GM20000 (cell line): ENCODE measurements around the gene TRAF3.

Source experiments
- DNase-seq: peaks from one replicate; pipeline ENCODE4 v3.0.0; 2012; ENCODE audit warnings: low spot score
- CTCF ChIP-seq: IDR thresholded peaks from 2 replicates; pipeline ENCODE4 v1.5.1; 2012; ENCODE audit warnings: mild to moderate bottlenecking, control low read depth; ENCODE audit errors: extremely low read depth, missing control alignments

TRAF3 gene

DNA sequence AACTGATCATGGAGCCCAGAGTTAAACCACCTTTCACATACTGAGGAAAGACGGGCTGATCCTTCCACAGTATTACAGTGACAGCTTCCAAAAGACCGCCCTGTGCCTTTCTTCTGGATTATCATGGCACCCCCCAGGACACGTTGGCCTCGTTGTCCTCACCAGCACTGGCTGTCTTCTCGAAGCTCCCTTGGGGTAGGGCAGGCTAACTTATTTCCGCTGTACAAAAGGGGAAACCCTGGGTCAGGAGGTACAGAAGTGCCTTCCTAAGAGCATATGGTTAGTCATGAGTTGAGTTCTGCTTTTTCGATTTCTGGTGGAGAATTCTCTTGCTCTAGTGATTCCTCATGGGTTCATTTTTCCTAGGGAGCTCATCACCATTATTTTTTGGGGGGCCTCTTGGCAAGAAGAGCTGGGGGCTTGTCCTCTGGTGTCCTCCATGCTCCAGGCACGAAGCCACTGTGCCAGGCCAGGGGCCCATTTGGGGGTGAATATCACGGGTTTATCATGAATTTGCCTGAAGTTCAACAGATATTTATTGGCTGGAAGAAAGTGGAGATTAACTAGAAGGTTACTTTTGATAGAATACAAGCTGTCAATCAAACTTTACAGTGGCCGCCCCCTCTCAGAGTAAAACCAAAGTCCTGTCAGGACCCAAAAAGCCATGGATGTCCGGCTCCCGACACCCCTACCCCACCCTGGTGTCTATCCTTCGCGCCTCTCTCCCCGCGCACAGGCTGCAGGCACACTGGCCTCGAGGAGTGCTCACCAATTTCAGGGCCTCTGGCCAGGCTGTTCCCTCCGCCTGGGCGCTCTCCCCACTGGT lies 8.8 kb upstream of the TRAF3 start:
- DNase-seq = peak; percentile 76

DNA sequence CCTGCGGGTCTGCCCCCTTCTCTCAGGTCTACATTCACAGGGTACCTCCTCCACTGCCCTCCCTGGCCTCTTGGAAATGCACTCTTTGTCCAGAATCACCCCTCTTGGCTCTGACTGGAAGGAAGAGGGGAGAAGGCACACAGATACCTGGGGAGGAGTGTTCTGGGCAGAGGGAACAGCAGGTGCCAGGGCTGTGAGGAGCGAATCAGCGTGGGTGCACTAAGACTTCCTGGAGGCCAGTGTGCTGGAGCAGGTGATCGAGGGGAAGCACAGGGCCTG lies 8.3 kb upstream of the TRAF3 start:
- no peak for DNase-seq
- no peak for TF ChIP-seq CTCF

More for the DNA sequence above, 8.8 kb upstream of the TRAF3 start:
- TF ChIP-seq CTCF = no peak

DNA sequence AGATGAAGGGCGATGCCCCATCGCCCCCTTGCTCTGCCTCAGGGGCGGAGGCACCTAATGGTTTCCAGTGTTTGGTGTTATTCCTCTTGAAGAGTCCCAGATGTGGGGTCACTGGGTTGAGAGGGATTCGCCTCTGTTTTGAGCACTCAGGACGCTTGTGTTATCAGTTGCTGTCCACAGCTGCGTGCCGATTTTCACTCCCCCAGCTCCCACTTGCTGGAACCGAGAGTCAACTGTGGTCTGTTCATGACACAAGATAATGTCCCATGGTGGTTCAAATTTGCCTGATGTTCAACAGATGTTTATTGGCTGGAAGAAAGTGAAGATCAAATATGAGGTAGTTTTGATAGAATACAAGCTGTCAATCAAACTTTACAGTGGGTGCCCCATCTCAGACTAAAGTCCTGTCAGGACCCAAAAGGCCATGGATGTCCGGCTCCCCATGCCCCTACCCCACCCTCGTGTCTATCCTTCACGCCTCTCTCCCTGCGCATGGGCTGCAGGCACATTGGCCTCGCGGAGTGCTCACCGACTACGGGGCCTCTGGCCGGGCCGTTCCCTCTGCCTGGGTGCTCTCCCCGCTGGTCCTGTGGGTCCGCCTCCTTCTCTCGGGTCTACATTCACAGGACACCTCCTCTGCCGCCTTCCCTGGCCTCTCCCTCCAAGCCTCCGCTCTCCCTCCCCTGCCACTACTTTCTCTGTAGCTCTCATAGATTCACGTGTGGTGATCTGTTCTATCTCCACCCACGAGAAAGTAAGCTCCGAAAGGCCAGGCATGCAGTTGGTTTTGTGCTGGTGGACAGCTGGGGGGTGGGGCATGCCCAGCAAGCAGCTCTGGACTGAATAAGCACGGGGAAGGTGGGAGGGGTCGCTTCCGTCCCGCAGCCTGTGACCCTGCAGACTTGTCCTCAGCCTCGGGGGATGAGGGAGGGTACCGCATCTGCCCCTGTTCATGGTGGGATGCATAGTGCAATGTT lies 6.8 kb upstream of the TRAF3 start:
- no peak for DNase-seq
- TF ChIP-seq CTCF = no peak

GRCh38 chr14:102771144-102771543 lies 6.1 kb upstream of the TRAF3 start:
- no peak for DNase-seq
- TF ChIP-seq CTCF = no peak

DNA sequence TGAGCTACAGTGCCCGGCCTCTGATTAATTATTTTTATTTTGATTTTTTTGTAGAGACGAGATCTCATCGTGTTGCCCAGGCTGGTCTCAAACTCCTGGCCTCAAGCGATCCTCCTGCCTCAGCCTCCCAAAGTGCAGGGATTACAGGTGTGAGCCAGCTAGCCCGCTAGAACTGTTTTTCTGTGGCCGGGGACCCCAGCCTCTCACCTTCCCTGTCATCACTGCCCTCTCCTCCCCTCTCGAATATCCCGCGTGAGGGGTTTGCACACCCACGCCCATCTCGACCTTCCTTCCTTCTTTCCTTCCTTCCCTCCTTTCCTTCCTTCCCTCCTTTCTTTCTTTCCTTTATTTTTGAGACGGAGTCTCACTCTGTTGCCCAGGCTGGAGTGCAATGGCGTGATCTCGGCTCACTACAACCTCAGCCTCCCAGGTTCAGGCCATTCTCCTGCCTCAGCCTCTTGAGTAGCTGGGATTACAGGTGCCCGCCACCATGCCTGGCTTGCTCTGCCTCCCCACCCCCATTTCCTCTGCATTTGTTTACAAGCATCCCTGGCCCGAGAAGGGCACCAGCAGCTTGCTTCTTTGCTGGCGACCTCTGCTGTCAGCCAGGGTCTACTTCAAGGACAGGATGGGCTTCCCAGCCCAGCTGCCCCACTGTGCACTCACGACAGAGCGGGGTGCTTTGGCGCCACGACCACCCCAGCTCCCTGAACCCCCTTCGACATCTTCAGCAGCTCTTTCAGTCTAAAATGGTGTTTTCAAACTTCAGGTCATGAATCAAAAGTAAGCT lies 4.3 kb upstream of the TRAF3 start:
- TF ChIP-seq CTCF = peak; percentile 34
- no peak for DNase-seq

DNA sequence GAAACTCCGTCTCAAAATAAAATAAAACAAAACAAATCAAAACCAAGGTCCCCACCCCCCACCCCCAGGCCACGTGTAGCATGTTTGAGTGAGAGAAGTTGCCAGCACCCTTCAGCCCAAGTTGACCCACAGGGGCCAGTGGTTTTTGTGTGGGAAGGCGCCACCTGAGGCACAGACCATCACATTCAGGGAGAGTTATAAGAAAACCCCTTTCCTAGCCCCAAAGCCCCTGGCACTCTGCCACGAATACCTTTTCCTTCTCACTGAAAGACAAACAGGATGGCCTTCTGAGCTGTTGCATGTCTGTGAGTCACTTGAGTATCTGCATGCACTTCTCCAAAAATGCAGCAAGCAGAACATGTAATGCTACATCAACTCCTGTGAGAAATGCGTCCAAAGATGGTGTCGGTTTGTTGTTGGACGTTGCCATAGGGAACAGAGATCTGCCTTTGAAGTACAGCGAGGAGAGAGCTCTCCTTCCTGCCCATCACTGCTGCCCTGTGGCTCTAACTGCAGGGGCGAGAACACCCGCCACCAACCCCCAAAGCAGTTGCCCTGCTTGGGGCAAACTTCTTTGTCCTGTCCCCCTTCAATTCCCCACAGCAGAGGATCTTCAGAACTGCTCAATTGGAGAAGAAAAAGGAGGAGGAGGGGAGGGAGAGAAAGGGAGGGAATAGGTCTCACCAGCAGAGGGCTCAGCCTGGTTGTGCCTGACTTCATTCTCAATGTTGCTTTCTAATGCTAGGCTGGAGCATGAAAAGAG lies 2.7 kb upstream of the TRAF3 start:
- DNase-seq = peak; percentile 81

More for the DNA sequence above, 2.7 kb upstream of the TRAF3 start:
- peak; percentile 50 for TF ChIP-seq CTCF
